Esophagus (tissue), 2 donors: ENCODE results near the gene PRKCB. TPM values are rescaled to one million over a fixed set of nuclear protein-coding genes. Genes with fewer than 3 reads are reported as not detected.
"Not testable (repeated sequence)": the region's sequence is repeated elsewhere in the genome, so short reads cannot be mapped to it uniquely, and the experiment has no call there.

ENCODE experiments used
- H3K27ac ChIP-seq, 2 donors: one replicate each; pipeline ENCODE4 v1.5.1; 2013; ENCODE audit warnings: low read depth in 2 of 2, mild to moderate bottlenecking in 2 of 2, inconsistent platforms in 1 of 2, low read length in 1 of 2, moderate library complexity in 1 of 2
- H3K27me3 ChIP-seq, 2 donors: one replicate each; pipeline ENCODE4 v1.6.1; 2013; ENCODE audit warnings: low read length in 2 of 2, control low read depth in 1 of 2, mild to moderate bottlenecking in 1 of 2; ENCODE audit not compliant: insufficient read depth in 2 of 2, control insufficient read depth in 1 of 2
- H3K36me3 ChIP-seq, 2 donors: one replicate each; pipeline ENCODE4 v1.6.1; 2013; ENCODE audit warnings: low read length in 1 of 2; ENCODE audit not compliant: control insufficient read depth in 2 of 2, insufficient read depth in 2 of 2
- H3K4me1 ChIP-seq, 2 donors: one replicate each; pipeline ENCODE4 v1.6.1; 2013; ENCODE audit warnings: low read length in 1 of 2; ENCODE audit not compliant: control insufficient read depth in 2 of 2, insufficient read depth in 2 of 2
- H3K4me3 ChIP-seq, 2 donors: one replicate each; pipeline ENCODE4 v1.5.1; 2013; ENCODE audit warnings: low read length in 2 of 2, mild to moderate bottlenecking in 2 of 2, low read depth in 1 of 2, moderate library complexity in 1 of 2
- H3K9me3 ChIP-seq, 2 donors: one replicate each; pipeline ENCODE4 v1.6.1; 2013; ENCODE audit warnings: mild to moderate bottlenecking in 2 of 2, low read depth in 1 of 2, low read length in 1 of 2, moderate library complexity in 1 of 2; ENCODE audit not compliant: control insufficient read depth in 2 of 2, insufficient read depth in 1 of 2
- WGBS, 2 donors: extraction: QIAGEN DNeasy Blood & Tissue Kit; methylation state at CpG; one replicate each; pipeline ENCODE4 v1.1.7; 2013; 5-methylcytosine and 5-hydroxymethylcytosine counted together
- polyA plus RNA-seq, 2 donors: library from polyadenylated mRNA; stranded (reverse); fragments of 200-250 nt; gene quantifications; one replicate each; pipeline ENCODE4 v1.2.3, GENCODE V29; 2013
- donor health status: healthy with polysubstance abuse.
- donor health status: Bipolar disorder and iron deficiency.

Gene PRKCB
- polyA plus RNA-seq, 2 donors: 0.39 to 0.45 TPM

- no peaks in the 10 kb centered on the region for H3K36me3 ChIP-seq
- no peak overlapping the region for H3K27ac ChIP-seq
- no peaks in the 10 kb centered on the region for H3K9me3 ChIP-seq
- H3K27me3 ChIP-seq: no peaks in the 10 kb centered on the region
- H3K4me1 ChIP-seq: no peaks in the 10 kb centered on the region
- H3K4me3 ChIP-seq: no peak overlapping the region
These were observed 257.3 kb downstream of the PRKCB start for GRCh38 chr16:24093049-24093448.

GRCh38 chr16:24094660-24095059, 258.9 kb downstream of the PRKCB start:
- no peaks in the 10 kb centered on the region for H3K4me1 ChIP-seq
- WGBS, 2 donors: 79 to 82% methylated on average over 1 of the region's 1 CpG
- no peaks in the 10 kb centered on the region for H3K36me3 ChIP-seq
- no peaks in the 10 kb centered on the region for H3K9me3 ChIP-seq
- H3K27me3 ChIP-seq: no peaks in the 10 kb centered on the region
- no peak overlapping the region for H3K27ac ChIP-seq
- H3K4me3 ChIP-seq: no peak overlapping the region

GRCh38 chr16:24098896-24099295, 263.1 kb downstream of the PRKCB start:
- 46 to 54% methylated on average over 2 of the region's 2 CpGs for WGBS, 2 donors
- no peaks in the 10 kb centered on the region for H3K27me3 ChIP-seq
- no peaks in the 10 kb centered on the region for H3K4me1 ChIP-seq
- H3K27ac ChIP-seq: no peak overlapping the region
- H3K9me3 ChIP-seq: no peaks in the 10 kb centered on the region
- no peak overlapping the region for H3K4me3 ChIP-seq
- H3K36me3 ChIP-seq: no peaks in the 10 kb centered on the region

DNA sequence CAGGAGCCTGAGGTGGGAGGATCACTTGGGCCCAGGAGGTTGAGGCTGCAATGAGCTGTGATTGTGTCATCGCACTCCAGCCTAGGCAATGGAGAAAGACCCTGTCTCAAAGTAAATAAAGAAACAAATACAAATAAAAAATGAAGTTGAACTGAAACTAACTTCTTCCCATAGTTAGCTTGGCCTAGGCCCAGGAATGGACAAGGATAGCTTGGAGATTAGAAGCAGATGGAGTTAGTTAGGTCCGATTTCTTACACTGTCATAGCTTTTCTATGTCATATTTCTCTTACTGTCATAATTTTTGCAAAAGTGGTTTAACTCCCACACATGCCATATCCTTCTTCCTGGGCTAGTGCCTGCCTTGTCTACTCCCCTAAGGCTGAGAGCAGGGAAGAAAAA, 265.6 kb downstream of the PRKCB start:
- Histone ChIP-seq H3K9me3 (no peaks in the 10 kb centered on the region), H3K4me1 (no peaks in the 10 kb centered on the region), H3K36me3 (no peaks in the 10 kb centered on the region), H3K27ac (no peak overlapping the region), H3K4me3 (no peak overlapping the region), H3K27me3 (no peaks in the 10 kb centered on the region)
- WGBS, 2 donors: 78 to 81% methylated on average over 2 of the region's 2 CpGs

DNA sequence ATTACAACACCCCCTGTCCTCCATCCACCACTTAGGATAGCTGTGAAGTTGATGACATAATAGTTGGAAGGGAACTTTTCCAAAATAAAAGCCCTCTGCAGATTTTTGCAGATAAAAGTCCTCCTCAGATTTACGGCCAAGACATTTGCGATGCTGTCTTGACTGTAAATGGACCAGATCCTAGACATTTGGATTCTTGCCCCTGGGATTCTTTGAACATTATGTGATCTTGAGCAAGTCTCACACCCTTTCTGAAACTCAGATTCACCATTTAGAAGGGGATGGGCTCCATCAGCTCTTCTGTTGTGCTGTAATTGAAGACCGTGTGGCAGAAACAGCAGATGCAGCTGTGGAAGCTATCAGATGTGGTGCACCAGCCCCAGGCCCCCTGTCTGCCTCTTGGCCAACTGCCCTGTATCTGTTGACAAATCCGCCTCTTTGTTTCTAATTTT, 266.5 kb downstream of the PRKCB start:
- Histone ChIP-seq H3K27me3 (no peaks in the 10 kb centered on the region), H3K36me3 (no peaks in the 10 kb centered on the region), H3K4me1 (no peaks in the 10 kb centered on the region), H3K9me3 (no peaks in the 10 kb centered on the region), H3K27ac (no peak overlapping the region), H3K4me3 (no peak overlapping the region)
- 47 to 59% methylated on average over 4 of the region's 4 CpGs for WGBS, 2 donors

- H3K4me1 ChIP-seq, H3K9me3 ChIP-seq, H3K4me3 ChIP-seq, H3K27me3 ChIP-seq, H3K27ac ChIP-seq, H3K36me3 ChIP-seq: not testable (repeated sequence)
- 89 to 94% methylated on average over 2 of the region's 2 CpGs for WGBS, 2 donors
These were observed 269.7 kb downstream of the PRKCB start for GRCh38 chr16:24105471-24105870.

DNA sequence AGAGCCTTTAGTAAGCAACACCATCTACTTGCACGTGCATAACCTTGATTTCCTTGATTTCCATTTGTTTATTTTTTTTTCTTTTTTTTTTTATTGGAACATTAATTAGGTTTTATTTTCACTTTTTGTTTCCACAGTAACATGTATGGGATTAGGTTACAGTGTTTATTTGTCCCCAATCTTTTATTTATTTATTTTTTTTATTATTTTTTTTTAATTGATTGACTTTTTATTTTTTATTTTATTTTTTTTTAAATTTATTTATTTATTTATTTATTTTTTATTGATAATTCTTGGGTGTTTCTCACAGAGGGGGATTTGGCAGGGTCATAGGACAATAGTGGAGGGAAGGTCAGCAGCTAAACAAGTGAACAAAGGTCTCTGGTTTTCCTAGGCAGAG, 272.3 kb downstream of the PRKCB start:
- not testable (repeated sequence) for H3K4me3 ChIP-seq, H3K27ac ChIP-seq, H3K4me1 ChIP-seq, H3K9me3 ChIP-seq, H3K36me3 ChIP-seq, H3K27me3 ChIP-seq
- WGBS, 2 donors: 77 to 78% methylated on average over 1 of the region's 1 CpG

- no peaks in the 10 kb centered on the region for H3K9me3 ChIP-seq
- H3K4me1 ChIP-seq: no peaks in the 10 kb centered on the region
- WGBS, 2 donors: 83 to 88% methylated on average over 3 of the region's 3 CpGs
- H3K36me3 ChIP-seq: no peaks in the 10 kb centered on the region
- no peak overlapping the region for H3K27ac ChIP-seq
- H3K4me3 ChIP-seq: no peak overlapping the region
- H3K27me3 ChIP-seq: no peaks in the 10 kb centered on the region
These were observed 276.0 kb downstream of the PRKCB start for GRCh38 chr16:24111724-24112302.

DNA sequence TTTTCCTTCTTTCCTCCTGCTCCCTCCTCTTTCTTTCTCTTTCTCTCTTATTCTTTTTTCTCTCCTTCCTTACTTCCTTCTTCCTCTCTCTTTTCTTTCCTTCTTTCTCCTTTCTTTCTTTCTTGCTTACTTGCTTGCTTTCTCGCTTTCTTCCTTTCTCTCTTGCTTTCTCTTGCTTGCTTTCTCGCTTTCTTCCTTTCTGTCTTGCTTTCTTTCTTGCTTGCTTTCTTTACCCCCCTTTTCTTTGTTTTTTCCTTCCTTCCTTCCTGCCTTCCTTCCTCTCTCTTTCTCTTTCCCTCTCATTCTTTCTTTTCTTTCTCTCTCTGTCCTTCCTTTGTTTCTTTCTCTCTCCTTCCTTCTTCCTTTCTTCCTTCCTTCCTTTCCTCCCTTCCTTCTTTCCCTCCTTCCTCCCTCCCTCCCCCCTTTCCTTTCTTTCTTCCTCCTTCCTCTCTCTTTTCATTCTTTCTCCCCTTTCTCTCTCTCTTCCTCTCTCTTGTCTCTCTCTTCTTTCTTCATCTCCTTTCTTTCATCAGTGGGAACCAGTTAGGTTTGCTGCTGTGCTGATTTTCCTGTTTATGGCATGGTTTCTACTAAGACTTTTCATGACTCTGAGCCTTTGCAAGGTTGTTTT, 277.4 kb downstream of the PRKCB start:
- Histone ChIP-seq H3K27me3 (no peaks in the 10 kb centered on the region), H3K4me1 (no peaks in the 10 kb centered on the region), H3K4me3 (no peak overlapping the region), H3K36me3 (no peaks in the 10 kb centered on the region), H3K9me3 (no peaks in the 10 kb centered on the region), H3K27ac (no peak overlapping the region)
- 87 to 91% methylated on average over 2 of the region's 2 CpGs for WGBS, 2 donors

DNA sequence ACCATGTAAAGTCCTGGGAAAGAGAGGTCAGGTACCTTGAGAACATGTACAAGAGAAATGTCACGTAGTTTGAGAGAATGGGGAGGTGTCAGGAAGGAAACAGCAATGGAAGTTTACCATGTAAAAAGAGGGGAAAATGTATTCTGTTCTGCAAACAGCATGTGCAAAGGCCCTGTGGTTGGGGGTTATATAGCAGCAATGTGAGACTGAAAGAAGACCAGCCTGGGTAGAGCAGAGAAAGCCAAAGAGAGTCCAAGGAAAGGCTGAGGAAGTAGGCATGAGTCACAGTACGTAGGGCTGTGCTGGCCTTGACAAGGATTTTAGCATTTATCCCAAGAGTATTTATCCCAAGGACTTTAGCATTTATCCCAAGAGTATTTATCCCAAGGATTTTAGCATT, 279.1 kb downstream of the PRKCB start:
- Histone ChIP-seq H3K4me1 (no peaks in the 10 kb centered on the region), H3K27me3 (no peaks in the 10 kb centered on the region), H3K36me3 (no peaks in the 10 kb centered on the region), H3K4me3 (no peak overlapping the region), H3K9me3 (no peaks in the 10 kb centered on the region), H3K27ac (no peak overlapping the region)
- WGBS, 2 donors: 76 to 77% methylated on average over 2 of the region's 2 CpGs
